ENCODE results near the gene CNTNAP3. TPM values are rescaled to one million over a fixed set of nuclear protein-coding genes. Genes with fewer than 3 reads are reported as not detected.
"Not testable (repeated sequence)": the region's sequence is repeated elsewhere in the genome, so short reads cannot be mapped to it uniquely, and the experiment has no call there.

CNTNAP3 gene
- total RNA-seq (2021): 18.7 and 22.6 TPM in 2 replicates
- long read RNA-seq, transcript CNTNAP3-205 (14 exons, 2,649 nt): major isoform, 5 of 86 reads
- long read RNA-seq, partial matches to known transcripts: 34 of 86 reads
- long read RNA-seq, other reads (novel, unspliced or antisense): 47 of 86 reads

DNA sequence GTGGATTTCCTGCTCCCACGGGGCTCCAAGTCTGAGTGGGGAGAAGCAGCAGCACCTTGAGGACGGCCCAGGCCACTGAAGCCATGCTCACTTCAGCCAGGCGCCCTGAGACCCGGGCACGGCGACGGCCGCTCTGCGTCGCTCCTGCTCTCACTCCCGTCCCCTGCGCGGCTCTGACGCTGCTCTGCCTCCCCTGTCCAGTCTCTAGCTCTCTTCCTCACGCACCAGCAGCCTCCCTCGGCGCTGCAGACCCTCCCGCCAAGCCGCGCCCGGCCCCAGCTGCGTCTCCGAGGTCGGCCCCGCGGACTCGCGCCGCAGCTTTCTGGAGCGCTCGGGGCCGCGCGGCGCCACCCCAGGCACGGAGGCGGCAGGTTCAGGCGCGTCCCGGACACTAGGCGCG is at the start of gene CNTNAP3:
Gene CNTNAP3 (minus strand): TSS at position 188 of the 400 bp plus-strand sequence. CDS start 103 bp downstream, at position 85.
- H4K91ac ChIP-seq (ENCODE audit: insufficient read length, low read depth, low read length); H2AFZ ChIP-seq (ENCODE audit: low read length); H2BK5ac ChIP-seq (ENCODE audit: insufficient read length, low read length); H4K5ac ChIP-seq (ENCODE audit: insufficient read length, low read depth, low read length); H3K27me3 Mint-ChIP-seq (ENCODE audit: low read depth); H2BK20ac ChIP-seq (ENCODE audit: low read depth, low read length, poor library complexity, severe bottlenecking); H3K27ac Mint-ChIP-seq; H2AK5ac ChIP-seq (ENCODE audit: insufficient read length, low read length); H3K4me1 Mint-ChIP-seq; H3K27me3 ChIP-seq (ENCODE audit: insufficient read depth, low read length); H4K20me1 ChIP-seq (ENCODE audit: control insufficient read depth, insufficient read depth, insufficient read length); H3K27ac ChIP-seq (ENCODE audit: insufficient read length, low read depth, low read length); H3K4ac ChIP-seq (ENCODE audit: low read depth, low read length); H3K36me3 Mint-ChIP-seq (ENCODE audit: insufficient read depth in 1 of 3, low read depth in 3 of 3); H3K14ac ChIP-seq (ENCODE audit: insufficient read depth, low read length); H3K9me3 ChIP-seq (ENCODE audit: control insufficient read depth, low read depth, low read length); H3K9me3 Mint-ChIP-seq; H3K79me2 ChIP-seq (ENCODE audit: insufficient read depth, low read length); H3K56ac ChIP-seq (ENCODE audit: insufficient read length, low read depth, low read length); H3K79me1 ChIP-seq (ENCODE audit: insufficient read depth, low read depth, low read length, poor library complexity, severe bottlenecking); H3K4me2 ChIP-seq (ENCODE audit: insufficient read depth, insufficient read length, low read length); H3K23ac ChIP-seq (ENCODE audit: insufficient read length, low read depth, low read length); H3K23me2 ChIP-seq (ENCODE audit: insufficient read length, low read depth, low read length, poor library complexity, severe bottlenecking); H3T11ph ChIP-seq (ENCODE audit: low read length); H3K18ac ChIP-seq (ENCODE audit: insufficient read length, low read depth, low read length); H2BK120ac ChIP-seq (ENCODE audit: low read depth, low read length, poor library complexity, severe bottlenecking); H3K4me1 ChIP-seq (ENCODE audit: insufficient read depth, low read length); H3K9ac ChIP-seq (ENCODE audit: extremely low read depth, insufficient read length, low read length); H4K8ac ChIP-seq (replicated peaks; ENCODE audit: insufficient read length, low read depth, low read length); H2BK12ac ChIP-seq (ENCODE audit: insufficient read length, low read depth, low read length); H2BK15ac ChIP-seq (ENCODE audit: low read depth, low read length): not testable (repeated sequence)
- no CpG with 5 or more reads among the region's 42 CpGs for WGBS (ENCODE audit: extremely low coverage, insufficient read length, low lambda C conversion rate)
- peak within 1 kb of the TSS; percentile 67 to 78 for H3K4me3 Mint-ChIP-seq
- peak; percentile 26 for DNase-seq

DNA sequence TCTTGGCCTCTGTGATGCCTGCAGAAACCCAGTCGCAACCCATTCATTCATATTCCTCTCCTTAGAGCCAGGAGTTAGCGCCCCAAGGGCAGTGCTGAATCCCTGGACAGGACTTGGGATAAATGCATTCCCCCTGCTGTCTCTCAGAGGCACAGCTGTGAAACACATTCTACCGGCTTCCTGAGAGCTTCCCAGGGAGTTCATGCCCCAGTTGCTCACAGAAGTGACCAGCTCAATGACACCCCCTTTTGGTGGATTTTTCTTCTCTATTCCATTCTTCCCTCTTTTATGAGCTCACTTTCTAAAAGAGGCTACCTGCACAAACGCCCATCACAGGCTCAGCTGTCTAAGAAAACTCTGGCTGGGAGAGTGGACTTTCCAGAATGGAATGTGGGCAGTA is 8.0 kb downstream of the CNTNAP3 start:
- not testable (repeated sequence) for H2BK20ac ChIP-seq (ENCODE audit: low read depth, low read length, poor library complexity, severe bottlenecking); H3K4ac ChIP-seq (ENCODE audit: low read depth, low read length); H3K27me3 ChIP-seq (ENCODE audit: insufficient read depth, low read length); H3K23ac ChIP-seq (ENCODE audit: insufficient read length, low read depth, low read length); H2AK5ac ChIP-seq (ENCODE audit: insufficient read length, low read length); H3K36me3 Mint-ChIP-seq (ENCODE audit: insufficient read depth in 1 of 3, low read depth in 3 of 3); H3K56ac ChIP-seq (ENCODE audit: insufficient read length, low read depth, low read length); H3K4me2 ChIP-seq (ENCODE audit: insufficient read depth, insufficient read length, low read length); H3K79me2 ChIP-seq (ENCODE audit: insufficient read depth, low read length); H3K4me1 Mint-ChIP-seq; H3K9me3 ChIP-seq (ENCODE audit: control insufficient read depth, low read depth, low read length); H3K18ac ChIP-seq (ENCODE audit: insufficient read length, low read depth, low read length); H3K14ac ChIP-seq (ENCODE audit: insufficient read depth, low read length); H3K23me2 ChIP-seq (ENCODE audit: insufficient read length, low read depth, low read length, poor library complexity, severe bottlenecking); H4K8ac ChIP-seq (replicated peaks; ENCODE audit: insufficient read length, low read depth, low read length); H2BK15ac ChIP-seq (ENCODE audit: low read depth, low read length); H2BK5ac ChIP-seq (ENCODE audit: insufficient read length, low read length); H4K91ac ChIP-seq (ENCODE audit: insufficient read length, low read depth, low read length); H2BK120ac ChIP-seq (ENCODE audit: low read depth, low read length, poor library complexity, severe bottlenecking); H2BK12ac ChIP-seq (ENCODE audit: insufficient read length, low read depth, low read length); H3K27ac Mint-ChIP-seq; DNase-seq; H3K4me1 ChIP-seq (ENCODE audit: insufficient read depth, low read length); H3K27me3 Mint-ChIP-seq (ENCODE audit: low read depth); H3K4me3 Mint-ChIP-seq; H2AFZ ChIP-seq (ENCODE audit: low read length); H4K20me1 ChIP-seq (ENCODE audit: control insufficient read depth, insufficient read depth, insufficient read length); H3K79me1 ChIP-seq (ENCODE audit: insufficient read depth, low read depth, low read length, poor library complexity, severe bottlenecking); H3K27ac ChIP-seq (ENCODE audit: insufficient read length, low read depth, low read length); H3T11ph ChIP-seq (ENCODE audit: low read length); H3K9me3 Mint-ChIP-seq; H4K5ac ChIP-seq (ENCODE audit: insufficient read length, low read depth, low read length); H3K9ac ChIP-seq (ENCODE audit: extremely low read depth, insufficient read length, low read length)
- no CpG with 5 or more reads among the region's 4 CpGs for WGBS (ENCODE audit: extremely low coverage, insufficient read length, low lambda C conversion rate)

Data from H9 (cell line).